Fibroblast of pulmonary artery (primary cell): Measurements from ENCODE around the gene THADA.

ENCODE experiments used
- DNase-seq: peaks from one replicate; pipeline ENCODE4 v3.0.0-alpha.2; 2010; ENCODE audit warnings: low read depth
- H3K4me3 ChIP-seq: replicated peaks from 2 replicates; pipeline ENCODE4 v1.5.1; 2011; ENCODE audit warnings: low read depth, mild to moderate bottlenecking, control low read depth, low read length, moderate library complexity
- CTCF ChIP-seq: IDR thresholded peaks from 2 replicates; pipeline ENCODE4 v1.5.1; 2011; ENCODE audit warnings: mild to moderate bottlenecking, control low read depth, low read length, inconsistent platforms; ENCODE audit errors: missing control alignments

THADA gene

DNA sequence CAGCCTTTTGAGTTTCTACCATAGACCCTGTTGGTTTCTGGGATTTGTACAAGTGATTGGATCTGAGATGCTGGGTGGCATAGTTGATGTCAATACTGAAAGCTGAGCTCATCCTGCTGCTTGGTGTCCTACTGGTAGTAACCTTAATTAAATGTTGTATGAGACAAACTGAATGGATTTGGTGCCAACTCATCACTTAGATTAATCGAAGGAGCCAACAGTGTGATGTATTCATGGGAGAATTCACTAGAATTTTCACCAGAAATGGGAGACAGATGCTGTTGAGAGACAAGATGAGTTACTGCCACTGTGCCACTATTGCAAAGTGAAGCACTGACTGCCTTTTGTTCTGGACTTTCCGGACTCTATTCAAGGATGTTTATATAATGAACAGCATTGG, 158.5 kb downstream of the THADA start:
- H3K4me3 ChIP-seq, result no peak overlapping the region
- no peak for TF ChIP-seq CTCF
- no peak for DNase-seq

- DNase-seq, result no peak
- no peak for TF ChIP-seq CTCF
- H3K4me3 ChIP-seq, result no peak overlapping the region
Observed at GRCh38 chr2:43436431-43436830, 159.4 kb downstream of the THADA start.

DNA sequence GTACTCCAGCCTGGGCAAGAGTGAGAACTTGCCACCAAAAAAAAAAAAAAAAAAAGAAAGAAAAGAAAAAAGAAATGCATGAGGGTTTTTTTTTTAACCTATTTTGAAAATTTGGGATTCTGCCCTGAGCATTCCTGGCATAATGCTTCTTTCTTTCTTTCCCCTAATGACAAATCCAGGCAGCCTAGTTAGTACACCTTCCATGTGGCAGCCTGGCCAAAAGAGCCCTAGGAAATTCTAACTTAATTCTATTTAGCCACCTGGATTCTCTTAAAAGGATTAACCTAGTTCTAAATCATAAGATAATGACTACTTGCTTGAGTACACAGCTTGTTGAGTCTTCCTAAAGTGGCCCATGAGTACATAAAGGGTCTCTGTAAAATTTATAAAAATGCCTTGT, 160.1 kb downstream of the THADA start:
- no peak overlapping the region for H3K4me3 ChIP-seq
- no peak for TF ChIP-seq CTCF
- no peak for DNase-seq

- no peak overlapping the region for H3K4me3 ChIP-seq
- DNase-seq, result no peak
Observed at GRCh38 chr2:43430489-43430888, 165.3 kb downstream of the THADA start.

GRCh38 chr2:43429369-43429768, 166.5 kb downstream of the THADA start:
- no peak for DNase-seq
- no peak for TF ChIP-seq CTCF

More at GRCh38 chr2:43430489-43430888, 165.3 kb downstream of the THADA start:
- no peak for TF ChIP-seq CTCF

DNA sequence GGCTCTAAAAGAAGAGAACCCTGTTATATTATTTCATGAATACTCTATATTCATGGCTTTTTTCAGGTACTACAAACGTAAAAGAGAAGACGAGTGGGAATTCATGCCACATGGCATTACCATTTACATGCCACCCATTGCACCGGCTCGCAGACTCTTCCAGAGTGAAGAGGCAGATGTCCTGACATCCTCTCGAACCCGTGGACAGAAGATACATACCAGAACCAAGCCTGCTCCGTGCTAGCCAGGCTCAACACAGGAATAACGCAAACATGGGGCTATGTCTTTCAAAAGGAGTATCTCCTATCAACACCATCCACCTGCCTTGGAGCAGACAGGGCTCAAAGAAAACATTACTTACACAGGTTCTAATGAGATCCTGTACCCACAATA, 168.8 kb downstream of the THADA start:
- no peak for DNase-seq
- no peak for TF ChIP-seq CTCF

More at GRCh38 chr2:43429369-43429768, 166.5 kb downstream of the THADA start:
- H3K4me3 ChIP-seq, result no peak overlapping the region

DNA sequence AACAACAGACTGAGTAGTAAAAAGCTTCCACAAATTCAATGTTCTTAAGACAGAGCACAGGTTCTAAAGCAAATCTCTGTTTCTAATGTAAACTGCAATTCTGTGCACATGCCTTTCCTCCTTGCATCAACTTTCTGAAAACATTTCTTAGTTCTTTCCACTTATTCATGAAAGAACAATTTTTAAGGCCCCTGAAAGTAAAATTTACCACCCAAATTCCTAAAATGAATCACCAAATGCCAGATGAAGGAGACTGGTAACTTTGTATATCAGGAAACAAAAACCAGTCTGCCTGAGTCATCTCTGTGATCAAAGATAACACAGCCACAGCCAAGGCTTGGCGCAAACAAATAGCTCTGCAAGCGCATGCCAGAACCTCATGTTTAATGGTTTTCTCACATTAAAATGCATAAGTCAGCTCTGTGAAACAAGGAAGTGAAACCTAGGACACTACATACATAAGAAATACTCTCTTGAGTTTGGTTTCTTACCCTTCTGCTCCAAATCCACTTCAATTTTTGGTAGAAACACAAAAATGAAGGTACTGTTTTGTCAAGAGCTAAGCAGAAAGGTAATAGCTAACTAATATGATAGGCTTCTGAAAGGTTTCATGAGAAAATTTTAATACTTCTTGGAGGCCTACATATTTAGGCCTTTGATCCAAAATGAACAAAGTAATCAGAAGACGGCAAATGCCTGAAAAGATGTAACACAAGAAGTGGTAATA, 169.4 kb downstream of the THADA start:
- no peak for TF ChIP-seq CTCF

More for the DNA sequence above, 168.8 kb downstream of the THADA start:
- H3K4me3 ChIP-seq, result no peak overlapping the region

More for the DNA sequence above, 169.4 kb downstream of the THADA start:
- H3K4me3 ChIP-seq, result no peak overlapping the region
- DNase-seq, result peak; percentile 96
